Progenitor cell of endocrine pancreas (in vitro differentiated cells): Measurements from ENCODE around the gene LBHD2. TPM values are rescaled to one million over a fixed set of nuclear protein-coding genes. Genes with fewer than 3 reads are reported as not detected.

Experiments
- DNase-seq: peaks from one replicate; pipeline ENCODE4 v3.0.0; 2021; ENCODE audit warnings: low spot score; ENCODE audit not compliant: unreplicated experiment
- H3K27ac Mint-ChIP-seq: 2 replicates; pipeline ENCODE4 v1.8.0; 2021; ENCODE audit warnings: mild to moderate bottlenecking, moderate library complexity, mixed read lengths
- H3K27me3 Mint-ChIP-seq: 2 replicates; pipeline ENCODE4 v1.8.0; 2021; ENCODE audit warnings: mixed read lengths
- H3K36me3 Mint-ChIP-seq: 2 replicates; pipeline ENCODE4 v1.8.0; 2022; ENCODE audit warnings: mixed read lengths; ENCODE audit not compliant: insufficient read depth
- H3K4me1 Mint-ChIP-seq: 2 replicates; pipeline ENCODE4 v1.8.0; 2021; ENCODE audit warnings: low read depth, mixed read lengths
- H3K4me3 Mint-ChIP-seq: 2 replicates; pipeline ENCODE4 v1.8.0; 2021; ENCODE audit warnings: low read depth, mild to moderate bottlenecking, moderate library complexity, mixed read lengths
- H3K9me3 Mint-ChIP-seq: 2 replicates; pipeline ENCODE4 v1.8.0; 2021; ENCODE audit warnings: low read depth, mixed read lengths
- total RNA-seq: library from RNA; stranded (reverse); gene quantifications from 2 replicates; pipeline ENCODE4 v1.2.1, GENCODE V29; 2021
- TF ChIP-seq, protein P1 (sequence below): fragments of 200-600 bp; sonication (generic); IDR thresholded peaks from one replicate; pipeline ENCODE4 v1.5.0; 2021; ENCODE audit warnings: antibody characterized with exemption, mild to moderate bottlenecking; ENCODE audit not compliant: unreplicated experiment

LBHD2 gene
- total RNA-seq, 1 donor from 2014 or later = not detected

DNA sequence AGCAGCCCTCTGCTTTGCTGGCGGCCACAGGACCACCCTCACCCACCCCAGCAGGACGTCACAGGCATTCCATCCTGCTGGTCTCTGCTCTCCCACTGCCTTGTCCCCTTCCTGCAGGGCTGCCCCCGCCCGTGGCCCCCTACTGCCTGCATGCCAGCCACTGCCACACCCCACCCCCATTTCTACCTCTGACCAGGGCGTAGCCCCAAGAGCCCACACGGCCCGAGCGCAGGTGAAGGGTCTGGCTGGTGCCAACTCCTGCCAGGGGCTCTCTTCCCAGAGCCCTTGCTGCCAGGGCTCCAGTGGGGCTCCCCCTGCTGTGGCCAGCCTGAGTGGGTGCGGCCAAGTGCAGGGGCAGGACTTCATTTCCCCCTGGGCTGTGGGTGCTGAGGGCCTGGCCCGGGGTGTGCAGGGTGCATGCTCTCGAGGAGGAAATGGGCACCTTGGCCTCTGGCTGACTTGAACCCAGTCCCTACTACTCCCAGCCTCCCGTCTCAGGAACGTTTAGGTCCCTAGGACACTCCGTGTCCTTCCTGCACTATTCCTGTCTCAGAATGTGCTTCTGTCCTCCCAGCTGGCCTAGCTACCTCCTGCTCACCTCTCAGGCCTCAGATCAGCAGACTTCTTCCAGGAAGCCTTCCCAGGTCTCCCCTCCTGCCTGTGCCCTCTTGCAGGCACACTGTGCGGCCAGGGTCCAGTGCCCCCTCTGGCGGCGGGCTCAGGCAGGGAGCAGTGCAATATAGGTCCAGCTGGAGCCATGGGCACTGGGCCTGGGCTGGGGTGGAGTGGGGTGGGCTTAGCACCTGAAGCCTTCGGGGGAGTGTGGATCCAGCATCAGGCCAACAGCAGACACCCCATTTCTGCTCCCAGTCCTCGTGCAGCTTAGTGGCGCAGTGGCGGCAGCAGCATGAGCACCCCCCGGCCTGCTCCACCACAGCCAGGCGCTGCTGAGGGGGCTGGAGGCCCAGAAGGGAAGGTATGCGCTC, 1.4 kb downstream of the LBHD2 start:
- Mint-ChIP-seq H3K4me3 (no peak overlapping the region), H3K9me3 (no peaks in the 10 kb centered on the region), H3K27me3 (peaks cover 17% of the 10 kb centered on the region), H3K27ac (no peak overlapping the region), H3K36me3 (no peaks in the 10 kb centered on the region), H3K4me1 (peaks cover 1% of the 10 kb centered on the region)
- TF ChIP-seq, protein P1, sequence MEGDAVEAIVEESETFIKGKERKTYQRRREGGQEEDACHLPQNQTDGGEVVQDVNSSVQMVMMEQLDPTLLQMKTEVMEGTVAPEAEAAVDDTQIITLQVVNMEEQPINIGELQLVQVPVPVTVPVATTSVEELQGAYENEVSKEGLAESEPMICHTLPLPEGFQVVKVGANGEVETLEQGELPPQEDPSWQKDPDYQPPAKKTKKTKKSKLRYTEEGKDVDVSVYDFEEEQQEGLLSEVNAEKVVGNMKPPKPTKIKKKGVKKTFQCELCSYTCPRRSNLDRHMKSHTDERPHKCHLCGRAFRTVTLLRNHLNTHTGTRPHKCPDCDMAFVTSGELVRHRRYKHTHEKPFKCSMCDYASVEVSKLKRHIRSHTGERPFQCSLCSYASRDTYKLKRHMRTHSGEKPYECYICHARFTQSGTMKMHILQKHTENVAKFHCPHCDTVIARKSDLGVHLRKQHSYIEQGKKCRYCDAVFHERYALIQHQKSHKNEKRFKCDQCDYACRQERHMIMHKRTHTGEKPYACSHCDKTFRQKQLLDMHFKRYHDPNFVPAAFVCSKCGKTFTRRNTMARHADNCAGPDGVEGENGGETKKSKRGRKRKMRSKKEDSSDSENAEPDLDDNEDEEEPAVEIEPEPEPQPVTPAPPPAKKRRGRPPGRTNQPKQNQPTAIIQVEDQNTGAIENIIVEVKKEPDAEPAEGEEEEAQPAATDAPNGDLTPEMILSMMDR = peak; percentile 30
- no peak for DNase-seq

DNA sequence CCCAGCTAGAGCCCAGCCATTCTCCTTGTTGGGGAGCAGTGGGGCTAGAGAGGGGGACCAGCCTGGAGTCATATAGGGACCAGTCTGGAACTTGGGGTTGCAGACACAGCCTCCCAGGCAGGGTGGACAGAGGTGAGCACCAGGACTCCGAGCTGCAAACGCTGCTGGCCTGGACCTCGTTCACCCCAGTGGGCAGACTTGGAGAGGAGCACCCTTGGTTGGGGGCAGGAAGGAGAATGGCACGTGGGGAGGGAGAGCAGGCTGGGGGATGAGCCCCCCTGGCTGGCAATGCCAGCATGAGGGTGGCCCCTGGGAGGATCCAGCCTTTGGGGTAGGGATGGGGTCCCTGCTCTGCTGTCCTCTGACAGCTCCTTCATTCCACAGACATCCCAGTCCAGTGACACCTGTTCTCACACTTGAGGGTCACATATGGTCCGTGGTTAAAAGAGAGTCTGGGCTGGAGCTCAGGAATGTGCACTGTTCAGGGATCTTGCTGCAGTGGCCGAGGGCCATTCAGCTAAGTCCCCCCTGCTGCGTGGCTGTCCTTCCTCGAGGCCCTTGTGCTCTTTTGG, 2.8 kb downstream of the LBHD2 start:
- DNase-seq = no peak
- peaks cover 20% of the 10 kb centered on the region for H3K27me3 Mint-ChIP-seq
- TF ChIP-seq, protein P1 = no peak
- no peak overlapping the region for H3K27ac Mint-ChIP-seq
- no peaks in the 10 kb centered on the region for H3K9me3 Mint-ChIP-seq
- H3K4me1 Mint-ChIP-seq = peaks cover 1% of the 10 kb centered on the region
- H3K4me3 Mint-ChIP-seq = no peak overlapping the region
- H3K36me3 Mint-ChIP-seq = no peaks in the 10 kb centered on the region

DNA sequence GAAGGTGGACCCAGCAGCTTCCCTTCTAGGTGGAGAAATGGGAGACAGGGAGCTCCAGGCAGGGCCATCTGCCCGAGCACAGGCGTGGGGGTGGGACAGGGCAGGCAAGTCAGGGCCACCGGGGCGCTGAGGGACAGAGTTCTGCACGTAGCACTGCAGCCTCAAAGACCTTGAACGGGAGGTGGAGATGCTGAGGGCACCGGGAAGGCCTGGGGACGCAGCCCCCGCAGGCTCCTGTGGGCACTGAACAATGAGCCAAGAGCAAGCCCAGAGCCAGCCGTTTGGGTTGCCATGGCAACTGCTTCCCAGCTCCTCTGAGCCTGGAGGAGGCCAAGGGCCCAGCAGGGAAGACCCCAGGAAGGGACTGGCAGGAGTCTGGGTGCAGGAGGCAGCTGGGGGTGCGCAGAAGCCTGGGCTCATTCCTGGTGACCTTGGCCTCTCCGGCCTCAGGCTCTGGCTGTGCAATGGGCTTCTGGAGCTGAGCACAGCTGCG, 3.4 kb downstream of the LBHD2 start:
- Mint-ChIP-seq H3K27me3 (peaks cover 20% of the 10 kb centered on the region), H3K4me3 (no peak overlapping the region), H3K27ac (no peak overlapping the region), H3K4me1 (peaks cover 1% of the 10 kb centered on the region), H3K36me3 (no peaks in the 10 kb centered on the region), H3K9me3 (no peaks in the 10 kb centered on the region)
- DNase-seq = no peak
- TF ChIP-seq, protein P1 = no peak

DNA sequence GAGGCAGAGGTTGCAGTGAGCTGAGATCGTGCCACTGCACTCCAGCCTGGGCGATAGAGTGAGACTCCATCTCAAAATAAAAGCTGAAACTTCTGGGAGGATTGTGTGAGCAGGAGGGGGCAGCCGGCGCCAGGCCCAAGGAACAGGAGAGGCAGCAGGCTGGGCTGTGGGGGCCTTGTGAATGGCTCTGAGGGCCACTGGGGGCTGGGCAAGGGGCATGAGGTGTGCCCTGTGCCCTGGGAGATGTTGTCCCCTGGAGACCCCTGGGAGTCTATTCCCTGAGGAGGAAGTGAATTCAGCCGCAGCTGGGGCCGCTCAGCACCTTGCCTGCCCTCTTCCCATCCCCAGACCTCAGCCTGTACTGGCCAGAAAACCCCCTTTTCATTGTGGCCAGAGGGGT, 4.9 kb downstream of the LBHD2 start:
- Mint-ChIP-seq H3K27ac (no peak overlapping the region), H3K4me3 (no peak overlapping the region)
- TF ChIP-seq, protein P1 = no peak

More for the DNA sequence above, 4.9 kb downstream of the LBHD2 start:
- peaks cover 1% of the 10 kb centered on the region for H3K4me1 Mint-ChIP-seq
- peaks cover 17% of the 10 kb centered on the region for H3K27me3 Mint-ChIP-seq
- DNase-seq = no peak
- H3K9me3 Mint-ChIP-seq = no peaks in the 10 kb centered on the region
- no peaks in the 10 kb centered on the region for H3K36me3 Mint-ChIP-seq
